ENCODE measurements around the gene PRKCE. TPM values are rescaled to one million over a fixed set of nuclear protein-coding genes. Genes with fewer than 3 reads are reported as not detected.

PRKCE gene
- total RNA-seq, 4 donors from 2014 or later: 20.0 to 29.7 (median 25.2) TPM

GRCh38 chr2:45984366-45984765 lies 332.9 kb downstream of the PRKCE start:
- H3K27ac ChIP-seq: no peak overlapping the region
- H3K9me3 ChIP-seq: no peaks in the 10 kb centered on the region
- H3K4me1 ChIP-seq: no peaks in the 10 kb centered on the region
- H3K36me3 ChIP-seq: no peaks in the 10 kb centered on the region
- TF ChIP-seq POLR2A (IDR thresholded peaks at IDR 0.05) (no peak), CTCF (IDR thresholded peaks at IDR 0.05) (no peak)
- DNase-seq: no peak
- no peaks in the 10 kb centered on the region for H3K27me3 ChIP-seq
- no peak overlapping the region for H3K4me3 ChIP-seq

GRCh38 chr2:45984896-45985473 lies 333.5 kb downstream of the PRKCE start:
- no peaks in the 10 kb centered on the region for H3K9me3 ChIP-seq
- TF ChIP-seq POLR2A (IDR thresholded peaks at IDR 0.05) (no peak), CTCF (IDR thresholded peaks at IDR 0.05) (no peak)
- H3K4me1 ChIP-seq: no peaks in the 10 kb centered on the region
- no peaks in the 10 kb centered on the region for H3K27me3 ChIP-seq
- H3K36me3 ChIP-seq: peaks cover 0 to 2% (median 0%) of the 10 kb centered on the region in 3 donors
- H3K4me3 ChIP-seq: no peak overlapping the region
- no peak overlapping the region for H3K27ac ChIP-seq
- DNase-seq: no peak

- Histone ChIP-seq H3K36me3 (peaks cover 0 to 5% (median 0%) of the 10 kb centered on the region in 3 donors), H3K27me3 (no peaks in the 10 kb centered on the region), H3K9me3 (no peaks in the 10 kb centered on the region), H3K4me3 (no peak overlapping the region), H3K4me1 (no peaks in the 10 kb centered on the region), H3K27ac (no peak overlapping the region)
- TF ChIP-seq CTCF (IDR thresholded peaks at IDR 0.05) (no peak), POLR2A (IDR thresholded peaks at IDR 0.05) (no peak)
- DNase-seq: no peak
Measured at GRCh38 chr2:45986509-45986908, 335.0 kb downstream of the PRKCE start.

- no peak for DNase-seq
- Histone ChIP-seq H3K27ac (no peak overlapping the region), H3K9me3 (no peaks in the 10 kb centered on the region), H3K4me1 (peaks cover 0 to 13% (median 2%) of the 10 kb centered on the region in 4 donors), H3K4me3 (no peak overlapping the region), H3K36me3 (peaks cover 0 to 5% (median 0%) of the 10 kb centered on the region in 3 donors), H3K27me3 (no peaks in the 10 kb centered on the region)
- TF ChIP-seq POLR2A (IDR thresholded peaks at IDR 0.05) (no peak), CTCF (IDR thresholded peaks at IDR 0.05) (no peak)
Measured at GRCh38 chr2:45987856-45988255, 336.4 kb downstream of the PRKCE start.

GRCh38 chr2:45988879-45989278 lies 337.4 kb downstream of the PRKCE start:
- no peaks in the 10 kb centered on the region for H3K27me3 ChIP-seq
- TF ChIP-seq CTCF (IDR thresholded peaks at IDR 0.05): no peak
- peaks cover 0 to 5% (median 0%) of the 10 kb centered on the region in 3 donors for H3K36me3 ChIP-seq
- H3K27ac ChIP-seq: no peak overlapping the region
- peaks cover 0 to 23% (median 4%) of the 10 kb centered on the region in 4 donors for H3K4me1 ChIP-seq
- DNase-seq: no peak
- H3K4me3 ChIP-seq: no peak overlapping the region
- H3K9me3 ChIP-seq: no peaks in the 10 kb centered on the region

- Histone ChIP-seq H3K27ac (no peak overlapping the region), H3K27me3 (no peaks in the 10 kb centered on the region), H3K36me3 (peaks cover 0 to 5% (median 0%) of the 10 kb centered on the region in 3 donors), H3K4me3 (no peak overlapping the region), H3K4me1 (peaks cover 0 to 23% (median 4%) of the 10 kb centered on the region in 4 donors), H3K9me3 (no peaks in the 10 kb centered on the region)
- no peak for DNase-seq
- no peak for TF ChIP-seq POLR2A (IDR thresholded peaks at IDR 0.05)
- TF ChIP-seq CTCF (IDR thresholded peaks at IDR 0.05): no peak
Measured at GRCh38 chr2:45990131-45990530, 338.7 kb downstream of the PRKCE start.
